ENCODE measurements around the gene S100A10.

Gene S100A10

DNA sequence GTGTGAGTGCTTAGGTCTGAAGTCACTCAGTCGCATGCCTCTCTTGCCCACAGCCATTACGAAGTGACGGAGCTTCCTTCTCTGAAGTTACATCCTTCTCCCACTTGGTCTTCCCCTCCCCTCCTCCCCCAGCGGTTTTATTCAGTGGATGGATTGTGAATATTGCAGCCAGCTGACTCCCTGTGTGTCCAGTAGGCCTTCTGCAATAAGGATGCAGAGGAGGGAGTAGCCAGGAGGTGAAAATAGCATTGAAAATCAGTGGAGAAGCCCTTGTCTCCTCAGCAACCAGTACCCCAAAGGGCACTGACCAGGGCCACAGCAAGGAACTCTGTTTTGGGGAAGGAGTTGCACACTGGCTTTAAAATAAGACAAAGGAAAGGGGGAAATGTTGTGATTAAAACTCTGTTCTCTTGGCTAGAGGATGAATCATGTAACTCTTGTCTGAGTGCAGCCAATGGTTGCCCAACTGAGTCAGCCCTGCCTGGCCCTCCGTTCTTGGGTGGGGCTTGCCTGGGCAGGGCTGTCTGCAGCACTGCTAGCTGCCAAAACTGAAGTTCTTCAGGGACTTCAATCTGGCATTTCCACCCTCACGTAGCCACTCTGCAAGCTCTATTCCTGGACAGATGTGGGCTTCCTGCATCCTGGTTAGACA lies 4.3 kb downstream of the S100A10 start:
- peak overlapping the region; percentile 94 for H3K4me3 ChIP-seq (ENCODE audit: severe bottlenecking)
- DNase-seq (ENCODE audit: low spot score) (peak; percentile 95), ATAC-seq (ENCODE audit: low read depth) (peak; percentile 56)
- TF ChIP-seq, protein P1, sequence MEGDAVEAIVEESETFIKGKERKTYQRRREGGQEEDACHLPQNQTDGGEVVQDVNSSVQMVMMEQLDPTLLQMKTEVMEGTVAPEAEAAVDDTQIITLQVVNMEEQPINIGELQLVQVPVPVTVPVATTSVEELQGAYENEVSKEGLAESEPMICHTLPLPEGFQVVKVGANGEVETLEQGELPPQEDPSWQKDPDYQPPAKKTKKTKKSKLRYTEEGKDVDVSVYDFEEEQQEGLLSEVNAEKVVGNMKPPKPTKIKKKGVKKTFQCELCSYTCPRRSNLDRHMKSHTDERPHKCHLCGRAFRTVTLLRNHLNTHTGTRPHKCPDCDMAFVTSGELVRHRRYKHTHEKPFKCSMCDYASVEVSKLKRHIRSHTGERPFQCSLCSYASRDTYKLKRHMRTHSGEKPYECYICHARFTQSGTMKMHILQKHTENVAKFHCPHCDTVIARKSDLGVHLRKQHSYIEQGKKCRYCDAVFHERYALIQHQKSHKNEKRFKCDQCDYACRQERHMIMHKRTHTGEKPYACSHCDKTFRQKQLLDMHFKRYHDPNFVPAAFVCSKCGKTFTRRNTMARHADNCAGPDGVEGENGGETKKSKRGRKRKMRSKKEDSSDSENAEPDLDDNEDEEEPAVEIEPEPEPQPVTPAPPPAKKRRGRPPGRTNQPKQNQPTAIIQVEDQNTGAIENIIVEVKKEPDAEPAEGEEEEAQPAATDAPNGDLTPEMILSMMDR (IDR thresholded peaks at IDR 0.05; ENCODE audit: poor library complexity, severe bottlenecking), result no peak
- peaks cover 54% of the 10 kb centered on the region for H3K4me1 ChIP-seq (ENCODE audit: insufficient read depth, poor library complexity, severe bottlenecking)
- H3K27me3 ChIP-seq (ENCODE audit: insufficient read depth, poor library complexity, severe bottlenecking), result no peaks in the 10 kb centered on the region
- H3K9me3 ChIP-seq (ENCODE audit: severe bottlenecking), result no peaks in the 10 kb centered on the region
- H3K36me3 ChIP-seq (ENCODE audit: low read depth), result peaks cover 81% of the 10 kb centered on the region
- peak overlapping the region; percentile 100 for H3K27ac ChIP-seq (ENCODE audit: poor library complexity, severe bottlenecking)

DNA sequence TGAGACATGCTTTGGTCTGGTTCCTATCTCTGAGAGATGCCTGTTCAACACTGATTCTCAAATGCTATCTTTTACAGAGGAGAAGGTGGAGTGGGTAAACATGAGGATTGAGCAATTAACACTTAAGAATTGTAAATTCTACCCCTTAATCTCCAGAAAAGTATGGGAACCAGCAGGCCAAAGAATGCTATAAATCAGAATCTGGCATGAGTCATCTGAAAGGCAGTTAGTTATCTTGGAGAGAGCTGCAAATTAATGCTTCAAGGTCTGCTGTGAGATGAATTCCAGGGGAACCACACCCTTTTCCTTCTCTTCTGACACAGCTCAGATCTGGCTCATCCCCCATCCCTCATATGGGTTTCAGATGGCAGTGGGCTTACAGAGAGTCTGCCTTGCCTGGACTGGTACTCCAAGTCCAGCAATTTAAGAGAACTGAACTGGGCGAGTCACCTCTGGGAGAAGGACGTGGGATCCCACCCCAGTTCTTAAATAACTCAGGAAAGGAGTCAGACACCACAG lies 5.2 kb downstream of the S100A10 start:
- Histone ChIP-seq H3K9me3 (ENCODE audit: severe bottlenecking) (no peaks in the 10 kb centered on the region), H3K4me3 (ENCODE audit: severe bottlenecking) (peak overlapping the region; percentile 9), H3K27me3 (ENCODE audit: insufficient read depth, poor library complexity, severe bottlenecking) (no peaks in the 10 kb centered on the region), H3K27ac (ENCODE audit: poor library complexity, severe bottlenecking) (peak overlapping the region; percentile 100), H3K4me1 (ENCODE audit: insufficient read depth, poor library complexity, severe bottlenecking) (peaks cover 50% of the 10 kb centered on the region), H3K36me3 (ENCODE audit: low read depth) (peaks cover 90% of the 10 kb centered on the region)
- peak; percentile 68 for ATAC-seq (ENCODE audit: low read depth)
- TF ChIP-seq, protein P1 (IDR thresholded peaks at IDR 0.05; ENCODE audit: poor library complexity, severe bottlenecking), result no peak
- peak; percentile 89 for DNase-seq (ENCODE audit: low spot score)

DNA sequence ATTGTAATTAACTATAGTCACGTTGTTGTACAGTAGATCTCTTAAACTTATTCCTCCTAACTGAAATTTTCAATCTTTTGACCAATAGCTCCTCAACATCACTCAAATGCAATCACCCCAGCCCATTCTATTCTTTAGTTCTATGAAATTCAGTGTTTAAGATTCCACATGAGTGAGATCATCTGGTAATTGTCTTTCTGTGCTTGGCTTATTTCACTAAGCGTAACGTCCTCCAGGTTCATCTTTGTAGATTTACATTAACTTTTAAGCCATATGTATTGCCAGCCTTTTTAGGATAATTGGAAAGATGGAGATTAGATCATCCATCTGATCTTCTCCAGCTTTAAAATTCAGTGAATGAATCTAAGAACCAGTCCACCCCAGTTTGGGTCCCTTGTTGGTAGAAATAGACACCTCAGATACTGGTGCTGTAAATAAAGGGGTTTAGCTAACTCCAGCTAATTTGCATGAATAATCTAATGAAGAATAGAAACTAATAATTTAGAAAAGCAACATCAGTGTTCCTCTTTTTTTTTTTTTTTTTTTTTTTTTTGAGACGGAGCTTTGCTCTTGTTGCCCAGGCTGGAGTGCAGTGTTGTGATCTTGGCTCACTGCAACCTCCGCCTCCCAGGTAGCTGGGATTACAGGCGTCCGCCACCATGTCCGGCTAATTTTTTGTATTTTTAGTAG lies 7.0 kb downstream of the S100A10 start:
- DNase-seq (ENCODE audit: low spot score) (no peak), ATAC-seq (ENCODE audit: low read depth) (no peak)

DNA sequence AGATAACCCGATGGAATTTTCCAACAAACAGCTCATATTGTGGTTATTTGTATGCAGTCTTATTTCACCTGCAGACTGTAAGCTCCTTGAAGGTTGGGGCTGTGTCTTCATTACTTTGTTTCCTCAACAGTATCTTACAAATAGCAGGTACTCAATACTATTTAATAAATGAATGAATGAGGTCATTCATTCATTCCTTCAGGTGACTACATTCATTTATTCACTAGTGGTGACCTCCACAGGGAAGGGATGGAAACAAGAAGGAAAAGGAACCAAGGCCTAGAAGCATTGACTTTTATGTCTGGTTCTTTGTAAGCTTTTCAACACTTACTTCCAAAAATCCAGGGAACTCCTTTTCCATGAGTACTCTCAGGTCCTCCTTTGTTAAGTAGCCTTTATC lies 7.9 kb downstream of the S100A10 start:
- ATAC-seq (ENCODE audit: low read depth) (no peak), DNase-seq (ENCODE audit: low spot score) (no peak)
- Histone ChIP-seq H3K27me3 (ENCODE audit: insufficient read depth, poor library complexity, severe bottlenecking) (no peaks in the 10 kb centered on the region), H3K4me1 (ENCODE audit: insufficient read depth, poor library complexity, severe bottlenecking) (peaks cover 61% of the 10 kb centered on the region), H3K9me3 (ENCODE audit: severe bottlenecking) (no peaks in the 10 kb centered on the region), H3K36me3 (ENCODE audit: low read depth) (peaks cover 94% of the 10 kb centered on the region), H3K27ac (ENCODE audit: poor library complexity, severe bottlenecking) (peak overlapping the region; percentile 100), H3K4me3 (ENCODE audit: severe bottlenecking) (no peak overlapping the region)
- TF ChIP-seq, protein P1 (IDR thresholded peaks at IDR 0.05; ENCODE audit: poor library complexity, severe bottlenecking), result no peak

More for the DNA sequence above, 7.0 kb downstream of the S100A10 start:
- H3K36me3 ChIP-seq (ENCODE audit: low read depth), result peaks cover 94% of the 10 kb centered on the region
- peaks cover 52% of the 10 kb centered on the region for H3K4me1 ChIP-seq (ENCODE audit: insufficient read depth, poor library complexity, severe bottlenecking)
- peak overlapping the region; percentile 100 for H3K27ac ChIP-seq (ENCODE audit: poor library complexity, severe bottlenecking)
- H3K27me3 ChIP-seq (ENCODE audit: insufficient read depth, poor library complexity, severe bottlenecking), result no peaks in the 10 kb centered on the region
- TF ChIP-seq, protein P1 (IDR thresholded peaks at IDR 0.05; ENCODE audit: poor library complexity, severe bottlenecking), result no peak
- H3K9me3 ChIP-seq (ENCODE audit: severe bottlenecking), result no peaks in the 10 kb centered on the region
- H3K4me3 ChIP-seq (ENCODE audit: severe bottlenecking), result no peak overlapping the region

All from RWPE2 (cell line).